GM12874 (cell line): ENCODE results near the gene ANKS1B.

Experiments used
- TF ChIP-seq, protein P1 (sequence below): IDR thresholded peaks from 2 replicates; pipeline ENCODE4 v1.5.1; 2011; ENCODE audit warnings: low read depth, mild to moderate bottlenecking, control low read depth, low read length, moderate library complexity; ENCODE audit not compliant: insufficient read depth

Gene ANKS1B

DNA sequence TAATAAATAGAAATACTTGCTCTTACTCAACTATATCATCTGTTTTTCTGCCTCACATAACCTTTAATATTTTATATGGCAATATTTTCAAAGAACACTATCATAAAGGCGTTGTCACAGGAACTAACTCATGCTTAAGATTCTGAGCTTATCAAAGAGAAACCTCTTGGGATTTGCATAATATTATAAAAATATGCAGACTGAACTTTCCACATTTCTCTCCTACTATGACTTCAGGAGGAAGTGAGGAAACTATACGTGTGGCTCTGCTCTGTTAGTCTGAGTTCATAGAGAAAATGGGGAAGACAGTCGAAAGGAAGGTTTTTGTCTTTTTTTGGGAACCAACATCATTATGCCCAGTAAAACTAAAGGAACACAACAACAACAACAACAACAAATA lies 212.5 kb downstream of the ANKS1B start:
- TF ChIP-seq, protein P1, sequence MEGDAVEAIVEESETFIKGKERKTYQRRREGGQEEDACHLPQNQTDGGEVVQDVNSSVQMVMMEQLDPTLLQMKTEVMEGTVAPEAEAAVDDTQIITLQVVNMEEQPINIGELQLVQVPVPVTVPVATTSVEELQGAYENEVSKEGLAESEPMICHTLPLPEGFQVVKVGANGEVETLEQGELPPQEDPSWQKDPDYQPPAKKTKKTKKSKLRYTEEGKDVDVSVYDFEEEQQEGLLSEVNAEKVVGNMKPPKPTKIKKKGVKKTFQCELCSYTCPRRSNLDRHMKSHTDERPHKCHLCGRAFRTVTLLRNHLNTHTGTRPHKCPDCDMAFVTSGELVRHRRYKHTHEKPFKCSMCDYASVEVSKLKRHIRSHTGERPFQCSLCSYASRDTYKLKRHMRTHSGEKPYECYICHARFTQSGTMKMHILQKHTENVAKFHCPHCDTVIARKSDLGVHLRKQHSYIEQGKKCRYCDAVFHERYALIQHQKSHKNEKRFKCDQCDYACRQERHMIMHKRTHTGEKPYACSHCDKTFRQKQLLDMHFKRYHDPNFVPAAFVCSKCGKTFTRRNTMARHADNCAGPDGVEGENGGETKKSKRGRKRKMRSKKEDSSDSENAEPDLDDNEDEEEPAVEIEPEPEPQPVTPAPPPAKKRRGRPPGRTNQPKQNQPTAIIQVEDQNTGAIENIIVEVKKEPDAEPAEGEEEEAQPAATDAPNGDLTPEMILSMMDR = no peak

DNA sequence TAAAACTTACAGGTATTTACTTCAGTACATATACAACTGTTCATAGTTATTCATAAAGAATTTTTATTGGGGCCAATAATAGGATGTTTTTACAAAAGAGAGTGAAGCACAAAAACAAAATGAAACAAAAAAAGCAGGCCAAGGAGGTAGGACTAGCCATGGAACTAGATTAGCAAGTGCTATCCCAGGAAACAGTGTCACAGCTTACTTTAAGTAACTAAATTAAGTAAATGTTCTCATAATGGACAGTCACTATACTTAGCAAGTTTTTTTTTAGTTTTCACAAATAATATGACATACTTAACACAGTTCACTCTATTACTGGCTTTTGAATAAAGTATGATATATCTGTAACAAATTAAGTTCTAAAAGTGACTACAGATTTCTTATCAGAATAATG lies 213.1 kb downstream of the ANKS1B start:
- TF ChIP-seq, protein P1 = no peak

DNA sequence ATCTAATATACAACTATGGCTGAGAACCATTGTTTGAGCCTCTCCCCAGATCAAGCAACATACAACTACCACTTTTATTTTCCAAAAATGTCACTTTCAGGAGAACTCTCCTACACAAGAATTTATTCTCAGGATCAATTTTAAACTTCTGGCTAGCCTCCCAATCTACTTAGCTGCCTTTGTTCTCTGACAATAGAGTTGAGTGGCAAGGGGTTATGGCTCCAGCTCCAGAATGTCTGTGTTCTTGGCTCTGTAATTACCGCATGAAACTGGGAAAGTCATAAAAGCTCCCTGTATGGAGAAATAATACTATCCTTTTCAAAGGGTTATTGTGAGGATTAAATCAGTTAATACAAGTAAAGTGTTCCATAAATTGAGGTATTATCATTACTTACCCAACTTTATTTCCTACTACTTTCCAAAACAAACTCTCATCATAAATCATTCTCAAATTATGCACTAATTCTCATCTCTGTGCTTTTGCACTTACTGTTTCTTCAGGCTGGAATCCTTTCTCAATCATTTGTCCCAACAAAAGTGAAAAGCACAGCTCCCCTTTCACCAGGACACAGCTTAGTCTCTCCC lies 215.2 kb downstream of the ANKS1B start:
- TF ChIP-seq, protein P1 = no peak

DNA sequence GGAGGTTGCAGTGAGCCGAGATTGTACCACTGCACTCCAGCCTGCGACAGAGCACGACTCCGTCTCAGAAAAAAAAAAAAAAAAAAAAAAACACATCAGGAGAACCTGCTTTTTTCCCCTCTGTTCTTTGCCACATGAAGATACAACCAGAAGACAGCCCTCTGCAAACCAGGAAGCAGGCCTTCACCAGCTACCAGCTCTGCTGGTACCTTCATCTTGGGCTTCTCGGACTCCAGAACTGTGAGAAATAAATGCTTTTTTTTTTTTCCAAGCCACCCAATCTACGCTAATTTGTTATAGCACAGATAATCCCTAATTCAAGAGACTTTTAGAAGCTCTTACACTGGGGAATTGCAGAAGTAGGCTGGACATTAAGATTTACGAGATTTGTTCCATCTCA lies 216.0 kb downstream of the ANKS1B start:
- TF ChIP-seq, protein P1 = no peak

DNA sequence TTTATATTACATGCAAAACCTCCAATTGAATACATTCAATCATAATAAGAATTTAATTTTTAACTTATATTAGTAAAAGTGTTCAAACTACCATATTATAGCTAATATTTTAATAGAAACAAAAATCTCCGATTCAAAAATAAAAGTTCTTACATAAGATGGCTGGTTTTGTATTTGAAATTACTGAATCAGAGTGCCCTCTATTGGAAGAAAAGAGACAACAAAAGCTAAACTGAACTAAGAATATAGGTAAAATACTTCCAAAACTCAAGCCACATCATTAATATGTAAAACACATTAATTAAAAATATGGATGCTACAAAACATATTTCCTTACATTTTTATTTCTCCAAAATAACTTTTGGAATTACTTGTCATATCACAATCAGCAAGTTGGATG lies 216.9 kb downstream of the ANKS1B start:
- TF ChIP-seq, protein P1 = no peak

DNA sequence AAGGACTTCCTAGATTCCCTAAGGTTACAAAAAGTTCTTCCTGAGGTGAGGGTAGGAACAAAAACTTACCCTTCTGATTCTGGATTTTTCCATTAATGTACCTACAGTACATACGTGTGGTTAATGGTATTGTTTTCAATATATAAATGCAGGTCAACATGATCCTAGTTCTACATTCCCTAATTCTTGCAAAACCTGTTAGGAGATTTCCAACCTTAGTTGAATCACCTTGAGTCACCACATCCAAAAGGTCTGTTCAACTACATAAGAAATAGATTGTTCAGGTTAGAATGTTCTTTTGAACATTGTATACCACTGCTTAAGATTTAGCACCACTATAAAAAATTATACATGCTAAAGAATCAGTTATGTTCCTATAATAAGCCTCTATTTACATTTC lies 218.3 kb downstream of the ANKS1B start:
- TF ChIP-seq, protein P1 = no peak

DNA sequence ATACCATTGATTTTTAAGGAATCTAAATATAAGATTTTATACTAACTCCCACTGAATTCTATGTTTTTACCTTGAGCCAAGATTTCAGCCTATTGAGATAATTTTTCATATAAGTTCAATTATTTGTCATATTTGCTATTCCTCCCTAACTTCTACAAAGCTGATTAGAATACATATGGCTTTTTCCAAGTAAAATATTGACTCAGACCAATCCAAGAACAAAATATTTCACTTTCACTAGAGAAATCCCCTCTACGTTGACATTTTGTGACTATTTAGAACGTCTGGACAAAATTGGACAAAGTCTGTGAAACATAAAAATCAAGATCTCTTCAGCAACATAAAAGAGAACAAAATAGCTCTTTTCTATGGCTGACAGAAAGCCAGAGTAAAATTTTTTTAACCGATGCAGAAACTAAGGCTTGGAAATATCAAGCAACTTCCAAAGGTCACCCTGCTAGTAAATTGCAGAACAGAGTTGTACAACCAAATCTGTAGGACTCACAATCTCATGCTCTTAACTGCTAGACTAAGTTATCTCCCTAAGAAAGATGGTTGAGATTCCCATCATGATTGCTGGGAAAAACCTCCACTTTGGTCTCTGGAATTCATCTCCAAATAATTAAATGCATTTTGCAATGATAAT lies 219.1 kb downstream of the ANKS1B start:
- TF ChIP-seq, protein P1 = no peak
